ENCODE data around the gene KCNQ1OT1.

GRCh38 chr11:2665526-2666400, 34.0 kb downstream of the KCNQ1OT1 start:
- TF ChIP-seq CTCF (IDR thresholded peaks at IDR 0.05; ENCODE audit: low read depth, low read length, missing input control) (no peak), FOXA1 (IDR thresholded peaks at IDR 0.05) (no peak), YY1 (IDR thresholded peaks at IDR 0.05) (no peak), TAF1 (conservative IDR thresholded peaks at IDR 0.05) (no peak), ATF3 (IDR thresholded peaks at IDR 0.05) (no peak), GABPA (IDR thresholded peaks at IDR 0.05 in 1 of 2, conservative IDR thresholded peaks at IDR 0.05 in 1 of 2) (no peak)
